ENCODE data around the gene AFAP1L2.

The AFAP1L2 gene

DNA sequence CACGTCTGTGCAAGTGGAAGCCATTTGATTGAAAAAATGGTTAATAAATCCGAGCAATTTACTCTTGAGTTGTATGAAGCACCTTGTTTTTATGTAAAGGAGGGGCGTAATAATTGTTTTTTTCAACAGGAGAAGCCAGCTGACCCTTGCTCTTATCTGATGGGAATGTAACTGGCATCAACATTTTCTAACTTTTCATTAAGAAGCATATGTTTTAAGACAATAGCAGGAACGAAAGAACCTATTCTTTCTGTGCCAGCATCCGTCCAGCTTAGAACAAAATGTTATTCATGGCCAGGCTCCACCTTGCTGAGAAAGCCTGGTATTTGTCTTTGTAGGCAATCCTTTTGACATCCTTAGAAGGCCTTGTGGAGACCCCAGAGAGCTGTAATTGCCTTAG lies 22.2 kb upstream of the AFAP1L2 start:
- Histone ChIP-seq H2AFZ (ENCODE audit: low read depth, low read length) (no peak overlapping the region), H3K9me3 (ENCODE audit: insufficient read depth, low read length, severe bottlenecking) (no peaks in the 10 kb centered on the region), H3K4me1 (ENCODE audit: insufficient read depth, low read length) (no peaks in the 10 kb centered on the region), H3K4me3 (ENCODE audit: low read depth in 1 of 2, low read length in 2 of 2) (no peak overlapping the region), H3K9ac (ENCODE audit: low read depth, low read length) (no peak overlapping the region), H4K20me1 (ENCODE audit: insufficient read depth, low read length) (no peaks in the 10 kb centered on the region), H3K36me3 (ENCODE audit: insufficient read depth, low read length) (no peaks in the 10 kb centered on the region), H3K4me2 (ENCODE audit: insufficient read depth, low read length) (no peak overlapping the region), H3K27ac (ENCODE audit: low read length) (no peak overlapping the region), H3K79me2 (ENCODE audit: insufficient read depth, low read length) (no peaks in the 10 kb centered on the region), H3K27me3 (ENCODE audit: insufficient read depth, low read length, poor library complexity) (peaks cover 6% of the 10 kb centered on the region)
- no peak for DNase-seq
- TF ChIP-seq, protein P1, sequence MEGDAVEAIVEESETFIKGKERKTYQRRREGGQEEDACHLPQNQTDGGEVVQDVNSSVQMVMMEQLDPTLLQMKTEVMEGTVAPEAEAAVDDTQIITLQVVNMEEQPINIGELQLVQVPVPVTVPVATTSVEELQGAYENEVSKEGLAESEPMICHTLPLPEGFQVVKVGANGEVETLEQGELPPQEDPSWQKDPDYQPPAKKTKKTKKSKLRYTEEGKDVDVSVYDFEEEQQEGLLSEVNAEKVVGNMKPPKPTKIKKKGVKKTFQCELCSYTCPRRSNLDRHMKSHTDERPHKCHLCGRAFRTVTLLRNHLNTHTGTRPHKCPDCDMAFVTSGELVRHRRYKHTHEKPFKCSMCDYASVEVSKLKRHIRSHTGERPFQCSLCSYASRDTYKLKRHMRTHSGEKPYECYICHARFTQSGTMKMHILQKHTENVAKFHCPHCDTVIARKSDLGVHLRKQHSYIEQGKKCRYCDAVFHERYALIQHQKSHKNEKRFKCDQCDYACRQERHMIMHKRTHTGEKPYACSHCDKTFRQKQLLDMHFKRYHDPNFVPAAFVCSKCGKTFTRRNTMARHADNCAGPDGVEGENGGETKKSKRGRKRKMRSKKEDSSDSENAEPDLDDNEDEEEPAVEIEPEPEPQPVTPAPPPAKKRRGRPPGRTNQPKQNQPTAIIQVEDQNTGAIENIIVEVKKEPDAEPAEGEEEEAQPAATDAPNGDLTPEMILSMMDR (IDR thresholded peaks at IDR 0.05; ENCODE audit: borderline replicate concordance, extremely low read depth, low read length, poor library complexity, severe bottlenecking), result no peak
- TF ChIP-seq EZH2 (IDR thresholded peaks at IDR 0.05; ENCODE audit: borderline replicate concordance, low read depth, low read length, severe bottlenecking), result no peak
- ATAC-seq (ENCODE audit: insufficient read depth, low read depth), result no peak

DNA sequence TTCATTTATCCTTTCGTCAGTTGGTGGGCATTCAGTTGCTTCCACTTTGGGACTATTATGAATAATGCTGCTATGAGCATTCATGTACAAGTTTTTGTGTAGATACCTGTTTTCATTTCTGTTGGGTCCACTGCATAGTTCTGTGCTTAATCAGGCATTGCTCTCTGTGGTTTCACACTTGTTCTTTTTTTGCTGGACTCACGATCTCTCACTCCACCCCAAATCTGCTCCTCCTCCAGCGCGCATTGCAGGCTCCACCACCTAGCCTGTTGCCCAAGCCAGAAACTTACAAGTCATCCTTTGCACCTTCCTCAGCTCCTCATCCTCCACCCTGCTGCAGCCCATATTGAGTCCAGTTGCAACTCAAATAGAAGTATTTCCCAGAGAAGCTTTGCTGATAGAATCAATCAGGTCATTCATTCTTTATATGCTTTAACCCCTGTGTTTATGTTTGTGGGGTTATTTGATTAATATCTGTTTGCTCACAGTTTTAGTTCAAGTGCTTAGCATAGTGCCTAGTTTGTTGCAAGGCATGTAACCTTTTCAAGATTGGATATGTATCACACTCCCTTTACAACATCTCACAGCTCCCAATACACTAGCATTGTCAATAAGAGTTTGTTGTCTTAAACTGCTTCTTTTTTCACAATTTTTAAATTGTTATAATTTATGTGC lies 16.6 kb upstream of the AFAP1L2 start:
- ATAC-seq (ENCODE audit: insufficient read depth, low read depth), result no peak
- DNase-seq, result no peak
- no peak overlapping the region for H3K4me3 ChIP-seq (ENCODE audit: low read depth in 1 of 2, low read length in 2 of 2)

DNA sequence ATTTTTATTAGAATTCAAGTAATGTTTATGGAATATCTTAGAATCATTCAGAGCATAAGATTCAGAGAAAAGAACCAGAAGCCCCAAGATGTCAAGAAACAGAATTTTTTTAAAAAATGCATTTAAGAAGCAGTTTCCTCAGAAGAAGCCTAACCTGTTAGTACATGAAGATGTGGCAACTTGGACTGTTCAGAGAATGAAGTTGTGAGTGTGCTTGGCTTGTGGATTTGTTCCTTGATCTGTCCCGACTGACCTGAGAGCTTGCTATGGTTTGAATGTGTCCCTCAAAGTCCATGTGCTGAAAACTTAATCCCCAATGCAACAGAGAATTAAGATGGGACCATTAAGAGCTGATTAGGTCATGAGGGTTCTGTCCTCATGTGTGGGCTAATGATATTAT lies 13.8 kb upstream of the AFAP1L2 start:
- H2AFZ ChIP-seq (ENCODE audit: low read depth, low read length), result no peak overlapping the region
- no peaks in the 10 kb centered on the region for H3K79me2 ChIP-seq (ENCODE audit: insufficient read depth, low read length)
- no peak for ATAC-seq (ENCODE audit: insufficient read depth, low read depth)
- H4K20me1 ChIP-seq (ENCODE audit: insufficient read depth, low read length), result no peaks in the 10 kb centered on the region
- no peak overlapping the region for H3K4me3 ChIP-seq (ENCODE audit: low read depth in 1 of 2, low read length in 2 of 2)
- no peak for TF ChIP-seq EZH2 (IDR thresholded peaks at IDR 0.05; ENCODE audit: borderline replicate concordance, low read depth, low read length, severe bottlenecking)
- TF ChIP-seq, protein P1 (IDR thresholded peaks at IDR 0.05; ENCODE audit: borderline replicate concordance, extremely low read depth, low read length, poor library complexity, severe bottlenecking), result no peak
- H3K9me3 ChIP-seq (ENCODE audit: insufficient read depth, low read length, severe bottlenecking), result no peaks in the 10 kb centered on the region
- DNase-seq, result no peak
- no peaks in the 10 kb centered on the region for H3K36me3 ChIP-seq (ENCODE audit: insufficient read depth, low read length)
- no peak overlapping the region for H3K27ac ChIP-seq (ENCODE audit: low read length)
- peaks cover 5% of the 10 kb centered on the region for H3K27me3 ChIP-seq (ENCODE audit: insufficient read depth, low read length, poor library complexity)
- no peak overlapping the region for H3K4me2 ChIP-seq (ENCODE audit: insufficient read depth, low read length)
- no peak overlapping the region for H3K9ac ChIP-seq (ENCODE audit: low read depth, low read length)
- no peaks in the 10 kb centered on the region for H3K4me1 ChIP-seq (ENCODE audit: insufficient read depth, low read length)

More for the DNA sequence above, 16.6 kb upstream of the AFAP1L2 start:
- H3K9me3 ChIP-seq (ENCODE audit: insufficient read depth, low read length, severe bottlenecking), result no peaks in the 10 kb centered on the region
- H2AFZ ChIP-seq (ENCODE audit: low read depth, low read length), result no peak overlapping the region
- H3K27ac ChIP-seq (ENCODE audit: low read length), result no peak overlapping the region
- H3K36me3 ChIP-seq (ENCODE audit: insufficient read depth, low read length), result no peaks in the 10 kb centered on the region
- no peak overlapping the region for H3K4me2 ChIP-seq (ENCODE audit: insufficient read depth, low read length)
- no peaks in the 10 kb centered on the region for H3K79me2 ChIP-seq (ENCODE audit: insufficient read depth, low read length)
- TF ChIP-seq, protein P1 (IDR thresholded peaks at IDR 0.05; ENCODE audit: borderline replicate concordance, extremely low read depth, low read length, poor library complexity, severe bottlenecking), result no peak
- TF ChIP-seq EZH2 (IDR thresholded peaks at IDR 0.05; ENCODE audit: borderline replicate concordance, low read depth, low read length, severe bottlenecking), result no peak
- H4K20me1 ChIP-seq (ENCODE audit: insufficient read depth, low read length), result no peaks in the 10 kb centered on the region
- peaks cover 5% of the 10 kb centered on the region for H3K27me3 ChIP-seq (ENCODE audit: insufficient read depth, low read length, poor library complexity)
- no peaks in the 10 kb centered on the region for H3K4me1 ChIP-seq (ENCODE audit: insufficient read depth, low read length)
- H3K9ac ChIP-seq (ENCODE audit: low read depth, low read length), result no peak overlapping the region

All from DND-41 (cell line).